ENCODE data around the gene AXDND1.

The AXDND1 gene

DNA sequence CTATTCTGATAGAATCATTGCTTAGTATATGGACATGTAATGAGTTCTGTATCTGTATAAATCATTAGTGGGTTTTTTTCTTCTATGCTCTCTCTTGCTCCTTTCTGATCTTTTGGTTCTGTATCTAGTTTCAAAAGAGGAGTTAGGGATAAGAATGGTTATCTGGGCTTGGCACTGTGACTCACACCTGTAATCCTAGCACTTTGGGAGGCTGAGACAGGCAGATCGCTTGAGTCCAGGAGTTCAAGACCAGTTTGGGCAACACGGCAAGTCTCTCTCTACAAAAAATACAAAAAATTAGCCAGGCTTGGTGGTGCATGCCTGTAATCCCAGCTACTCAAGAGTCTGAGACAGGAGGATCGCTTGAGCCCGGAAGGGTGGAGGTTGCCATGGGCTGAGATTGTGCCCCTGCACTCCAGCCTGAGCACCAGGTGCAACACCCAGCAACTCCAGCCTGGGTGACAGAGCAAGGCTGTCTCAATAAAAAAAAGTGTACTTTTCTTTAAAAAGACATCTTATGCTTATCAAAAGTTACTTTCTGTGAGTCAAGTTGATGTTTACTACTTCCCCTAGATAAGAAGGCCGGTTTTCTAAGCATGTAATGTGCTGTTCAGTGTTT, 27.7 kb upstream of the AXDND1 start:
- Histone ChIP-seq H3K14ac (ENCODE audit: low read length) (no peak overlapping the region), H3K27ac (replicated peaks; ENCODE audit: low read length) (no peak overlapping the region), H3K4ac (ENCODE audit: low read length) (no peak overlapping the region), H3K4me3 (ENCODE audit: low read length in 2 of 2) (no peak overlapping the region), H3K4me2 (ENCODE audit: insufficient read depth, low read length, poor library complexity, severe bottlenecking) (no peak overlapping the region), H3K9me3 (replicated peaks in 1 of 2; ENCODE audit: control insufficient read depth in 2 of 2, insufficient read depth in 1 of 2, low read depth in 1 of 2, low read length in 2 of 2) (no peaks in the 10 kb centered on the region), H2BK12ac (ENCODE audit: low read length) (no peak overlapping the region), H4K8ac (ENCODE audit: low read depth, low read length) (no peak overlapping the region), H2BK120ac (ENCODE audit: low read depth, low read length) (no peak overlapping the region), H3K23ac (ENCODE audit: low read depth, low read length, poor library complexity) (no peak overlapping the region), H3K27me3 (ENCODE audit: control insufficient read depth in 3 of 3, insufficient read depth in 3 of 3, low read depth in 1 of 3, low read length in 3 of 3) (no peaks in the 10 kb centered on the region), H3K36me3 (replicated peaks in 1 of 2; ENCODE audit: control insufficient read depth in 2 of 2, insufficient read depth in 2 of 2, low read length in 2 of 2) (peaks cover 1 to 54% of the 10 kb centered on the region in 2 donors), H2AK5ac (ENCODE audit: low read depth, low read length) (no peak overlapping the region), H2AFZ (ENCODE audit: low read length) (no peak overlapping the region), H3K18ac (ENCODE audit: low read length) (no peak overlapping the region), H2BK5ac (ENCODE audit: low read length) (no peak overlapping the region), H2BK15ac (ENCODE audit: low read length) (no peak overlapping the region), H3K79me1 (ENCODE audit: low read depth, low read length) (no peaks in the 10 kb centered on the region), H3K9ac (ENCODE audit: low read depth, low read length, poor library complexity) (no peak overlapping the region), H4K91ac (ENCODE audit: low read depth, low read length, poor library complexity) (no peak overlapping the region), H3K4me1 (ENCODE audit: control insufficient read depth in 2 of 2, insufficient read depth in 1 of 2, low read depth in 1 of 2, low read length in 2 of 2) (no peaks in the 10 kb centered on the region)
- no peak for DNase-seq (ENCODE audit: low spot score)
- WGBS, 2 donors (ENCODE audit: extremely low coverage in 2 of 2, insufficient read length in 2 of 2, insufficient replicate concordance in 1 of 2) = no CpG with 5 or more reads among the region's 5 CpGs

GRCh38 chr1:179340918-179341317, 24.9 kb upstream of the AXDND1 start:
- Histone ChIP-seq H4K8ac (ENCODE audit: low read depth, low read length) (no peak overlapping the region), H2AK5ac (ENCODE audit: low read depth, low read length) (no peak overlapping the region), H3K79me1 (ENCODE audit: low read depth, low read length) (no peaks in the 10 kb centered on the region), H3K4me2 (ENCODE audit: insufficient read depth, low read length, poor library complexity, severe bottlenecking) (no peak overlapping the region), H3K36me3 (replicated peaks in 1 of 2; ENCODE audit: control insufficient read depth in 2 of 2, insufficient read depth in 2 of 2, low read length in 2 of 2) (peaks cover 3 to 71% of the 10 kb centered on the region in 2 donors), H3K23ac (ENCODE audit: low read depth, low read length, poor library complexity) (no peak overlapping the region), H3K9me3 (replicated peaks in 1 of 2; ENCODE audit: control insufficient read depth in 2 of 2, insufficient read depth in 1 of 2, low read depth in 1 of 2, low read length in 2 of 2) (no peaks in the 10 kb centered on the region), H2BK120ac (ENCODE audit: low read depth, low read length) (no peak overlapping the region), H3K14ac (ENCODE audit: low read length) (no peak overlapping the region), H4K91ac (ENCODE audit: low read depth, low read length, poor library complexity) (no peak overlapping the region), H3K4ac (ENCODE audit: low read length) (no peak overlapping the region), H3K4me1 (ENCODE audit: control insufficient read depth in 2 of 2, insufficient read depth in 1 of 2, low read depth in 1 of 2, low read length in 2 of 2) (no peaks in the 10 kb centered on the region), H3K18ac (ENCODE audit: low read length) (no peak overlapping the region), H3K27ac (replicated peaks; ENCODE audit: low read length) (no peak overlapping the region), H2BK5ac (ENCODE audit: low read length) (no peak overlapping the region), H3K4me3 (ENCODE audit: low read length in 2 of 2) (no peak overlapping the region), H2BK12ac (ENCODE audit: low read length) (no peak overlapping the region), H2BK15ac (ENCODE audit: low read length) (no peak overlapping the region), H3K9ac (ENCODE audit: low read depth, low read length, poor library complexity) (no peak overlapping the region), H3K27me3 (ENCODE audit: control insufficient read depth in 3 of 3, insufficient read depth in 3 of 3, low read depth in 1 of 3, low read length in 3 of 3) (no peaks in the 10 kb centered on the region), H2AFZ (ENCODE audit: low read length) (no peak overlapping the region)
- no CpG with 5 or more reads among the region's 5 CpGs for WGBS, 2 donors (ENCODE audit: extremely low coverage in 2 of 2, insufficient read length in 2 of 2, insufficient replicate concordance in 1 of 2)
- no peak for DNase-seq (ENCODE audit: low spot score)

- Histone ChIP-seq H4K8ac (ENCODE audit: low read depth, low read length) (no peak overlapping the region), H2BK15ac (ENCODE audit: low read length) (no peak overlapping the region), H3K18ac (ENCODE audit: low read length) (no peak overlapping the region), H3K23ac (ENCODE audit: low read depth, low read length, poor library complexity) (no peak overlapping the region), H3K9me3 (replicated peaks in 1 of 2; ENCODE audit: control insufficient read depth in 2 of 2, insufficient read depth in 1 of 2, low read depth in 1 of 2, low read length in 2 of 2) (no peaks in the 10 kb centered on the region), H3K79me1 (ENCODE audit: low read depth, low read length) (no peaks in the 10 kb centered on the region), H2BK120ac (ENCODE audit: low read depth, low read length) (no peak overlapping the region), H2AFZ (ENCODE audit: low read length) (no peak overlapping the region), H3K4me2 (ENCODE audit: insufficient read depth, low read length, poor library complexity, severe bottlenecking) (no peak overlapping the region), H3K4me1 (ENCODE audit: control insufficient read depth in 2 of 2, insufficient read depth in 1 of 2, low read depth in 1 of 2, low read length in 2 of 2) (no peaks in the 10 kb centered on the region), H2AK5ac (ENCODE audit: low read depth, low read length) (no peak overlapping the region), H3K9ac (ENCODE audit: low read depth, low read length, poor library complexity) (no peak overlapping the region), H3K27me3 (ENCODE audit: control insufficient read depth in 3 of 3, insufficient read depth in 3 of 3, low read depth in 1 of 3, low read length in 3 of 3) (no peaks in the 10 kb centered on the region), H3K14ac (ENCODE audit: low read length) (no peak overlapping the region), H3K36me3 (replicated peaks in 1 of 2; ENCODE audit: control insufficient read depth in 2 of 2, insufficient read depth in 2 of 2, low read length in 2 of 2) (peaks cover 3 to 77% of the 10 kb centered on the region in 2 donors), H2BK12ac (ENCODE audit: low read length) (no peak overlapping the region), H3K4ac (ENCODE audit: low read length) (no peak overlapping the region), H4K91ac (ENCODE audit: low read depth, low read length, poor library complexity) (no peak overlapping the region), H3K27ac (replicated peaks; ENCODE audit: low read length) (no peak overlapping the region), H3K4me3 (ENCODE audit: low read length in 2 of 2) (no peak overlapping the region), H2BK5ac (ENCODE audit: low read length) (no peak overlapping the region)
- no peak for DNase-seq (ENCODE audit: low spot score)
- WGBS, 2 donors (ENCODE audit: extremely low coverage in 2 of 2, insufficient read length in 2 of 2, insufficient replicate concordance in 1 of 2) = no CpG with 5 or more reads among the region's 4 CpGs
These were observed 23.7 kb upstream of the AXDND1 start for GRCh38 chr1:179341943-179342547.

DNA sequence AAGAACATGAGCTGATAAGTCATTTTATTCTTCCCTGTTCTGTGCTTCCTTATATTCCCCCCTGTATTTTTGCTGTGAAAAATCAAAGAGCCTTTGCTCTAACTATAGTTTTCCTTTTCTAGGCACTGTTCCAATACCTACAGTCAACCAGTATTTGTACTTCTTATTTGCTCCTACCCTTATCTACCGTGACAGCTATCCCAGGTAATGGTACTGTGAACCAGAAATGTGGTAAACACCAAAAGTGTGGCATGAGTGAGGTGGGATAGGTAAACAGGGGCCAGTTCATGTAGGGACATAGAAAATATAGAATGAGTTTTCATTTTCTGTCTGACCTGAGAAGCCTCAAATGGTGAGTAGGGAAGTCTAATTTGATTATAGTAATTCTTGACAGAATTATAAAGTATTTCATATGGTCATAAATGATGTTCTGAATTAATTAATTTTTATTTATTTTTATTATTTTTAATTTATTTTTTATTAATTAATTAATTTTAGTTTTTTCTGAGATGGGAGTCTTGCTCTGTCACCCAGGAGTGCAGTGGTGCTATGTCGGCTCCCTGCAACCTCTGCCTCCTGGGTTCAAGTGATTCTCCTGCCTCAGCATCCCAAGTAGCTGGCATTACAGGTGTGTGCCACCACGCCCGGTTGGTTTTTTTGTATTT, 22.9 kb upstream of the AXDND1 start:
- Histone ChIP-seq H3K4ac (ENCODE audit: low read length) (no peak overlapping the region), H2BK5ac (ENCODE audit: low read length) (no peak overlapping the region), H4K91ac (ENCODE audit: low read depth, low read length, poor library complexity) (no peak overlapping the region), H2AFZ (ENCODE audit: low read length) (no peak overlapping the region), H3K36me3 (replicated peaks in 1 of 2; ENCODE audit: control insufficient read depth in 2 of 2, insufficient read depth in 2 of 2, low read length in 2 of 2) (peaks cover 3 to 80% of the 10 kb centered on the region in 2 donors), H2AK5ac (ENCODE audit: low read depth, low read length) (no peak overlapping the region), H3K14ac (ENCODE audit: low read length) (no peak overlapping the region), H3K27me3 (ENCODE audit: control insufficient read depth in 3 of 3, insufficient read depth in 3 of 3, low read depth in 1 of 3, low read length in 3 of 3) (no peaks in the 10 kb centered on the region), H4K8ac (ENCODE audit: low read depth, low read length) (no peak overlapping the region), H3K9ac (ENCODE audit: low read depth, low read length, poor library complexity) (no peak overlapping the region), H3K4me2 (ENCODE audit: insufficient read depth, low read length, poor library complexity, severe bottlenecking) (no peak overlapping the region), H3K4me1 (ENCODE audit: control insufficient read depth in 2 of 2, insufficient read depth in 1 of 2, low read depth in 1 of 2, low read length in 2 of 2) (no peaks in the 10 kb centered on the region), H3K9me3 (replicated peaks in 1 of 2; ENCODE audit: control insufficient read depth in 2 of 2, insufficient read depth in 1 of 2, low read depth in 1 of 2, low read length in 2 of 2) (no peaks in the 10 kb centered on the region), H2BK120ac (ENCODE audit: low read depth, low read length) (no peak overlapping the region), H2BK15ac (ENCODE audit: low read length) (no peak overlapping the region), H3K79me1 (ENCODE audit: low read depth, low read length) (no peaks in the 10 kb centered on the region), H3K4me3 (ENCODE audit: low read length in 2 of 2) (no peak overlapping the region), H3K27ac (replicated peaks; ENCODE audit: low read length) (no peak overlapping the region), H3K18ac (ENCODE audit: low read length) (no peak overlapping the region), H3K23ac (ENCODE audit: low read depth, low read length, poor library complexity) (no peak overlapping the region), H2BK12ac (ENCODE audit: low read length) (no peak overlapping the region)
- no CpG with 5 or more reads among the region's 4 CpGs for WGBS, 2 donors (ENCODE audit: extremely low coverage in 2 of 2, insufficient read length in 2 of 2, insufficient replicate concordance in 1 of 2)
- no peak for DNase-seq (ENCODE audit: low spot score)

Data from neuronal stem cell (in vitro differentiated cells).